Measurements from ENCODE around the gene TCEAL9. TPM values are rescaled to one million over a fixed set of nuclear protein-coding genes. Genes with fewer than 3 reads are reported as not detected.

The TCEAL9 gene
- total and polyA plus RNA-seq, 2 of the 4 experiments (the other 2 are of a cell fraction), result 20.3 to 111 TPM

DNA sequence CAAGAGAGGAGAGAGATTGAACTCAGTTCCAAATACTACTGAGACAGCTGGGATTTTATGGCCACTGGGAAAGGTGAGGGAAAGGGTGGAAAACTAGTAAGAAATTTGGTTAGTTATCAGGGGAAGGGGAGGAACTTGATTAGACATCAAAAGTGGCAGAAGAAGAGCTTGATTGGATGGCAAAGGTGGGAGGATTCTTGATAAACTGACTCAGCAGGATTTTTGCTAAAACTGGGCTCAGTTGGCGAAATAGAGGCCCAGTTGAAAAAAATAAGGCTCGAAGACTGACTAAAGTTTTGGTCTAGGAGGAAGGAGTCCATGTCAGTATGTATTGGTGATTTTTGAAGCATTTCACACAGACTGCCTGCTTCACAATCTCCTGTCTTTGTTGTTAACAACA is 30.0 kb downstream of the TCEAL9 start:
- H3K9ac ChIP-seq (ENCODE audit: low read depth, low read length), result no peak overlapping the region
- H3K4me1 ChIP-seq (ENCODE audit: control insufficient read depth, insufficient read depth, low read length), result peaks cover 3% of the 10 kb centered on the region; the same call in 1 of the 2 replicates
- dilution Hi-C loops (cut with HindIII; ENCODE audit: low sequenced_read_pairs, unreplicated experiment) (no loop called here), in situ Hi-C loops (cut with MboI; ENCODE audit: low sequenced_read_pairs) (no loop called here), intact Hi-C loops (cut with micrococcal nuclease) (no loop called here)
- ChIA-PET POLR2A (ENCODE audit: unreplicated experiment) (interaction anchor here (0.6 kb wide), 1 partner anchor 170 kb away, joined by 3 read pairs; no protein-coding TSS in a partner anchor), CTCF (interaction anchor here (1.5 kb wide), 1 partner anchor 78 kb away, joined by 4 read pairs; no protein-coding TSS in a partner anchor)
- no peak overlapping the region for H3K14ac ChIP-seq (replicated peaks; ENCODE audit: low read depth, low read length)
- no peak overlapping the region for H2BK5ac ChIP-seq (ENCODE audit: low read depth, low read length, poor library complexity, severe bottlenecking)
- no peak for DNase-seq
- TF ChIP-seq CEBPB (IDR thresholded peaks at IDR 0.05; ENCODE audit: low read depth, low read length) (no peak), CHD1 (IDR thresholded peaks at IDR 0.05; ENCODE audit: low read depth, low read length) (no peak)
- H2AK9ac ChIP-seq (replicated peaks; ENCODE audit: low read depth, low read length, poor library complexity), result no peak overlapping the region
- no peaks in the 10 kb centered on the region for H3K36me3 ChIP-seq (ENCODE audit: control insufficient read depth, insufficient read depth, low read length)
- no peak overlapping the region for H2BK120ac ChIP-seq (ENCODE audit: low read depth, low read length)
- H4K91ac ChIP-seq (ENCODE audit: insufficient read depth, low read depth, low read length), result no peak overlapping the region
- H3K27ac ChIP-seq (ENCODE audit: insufficient read depth, low read length), result no peak overlapping the region
- no peaks in the 10 kb centered on the region for H3K9me3 ChIP-seq (ENCODE audit: control insufficient read depth, insufficient read depth, low read length)
- no peak overlapping the region for H2AK5ac ChIP-seq (ENCODE audit: low read depth, low read length)
- no peak overlapping the region for H3K4me3 ChIP-seq (ENCODE audit: insufficient read depth, low read depth, low read length)
- WGBS, 2 experiments (ENCODE audit: extremely low coverage in 2 of 2, insufficient read length in 1 of 2), result no CpG with 5 or more reads among the region's 2 CpGs
- no peak overlapping the region for H4K8ac ChIP-seq (ENCODE audit: low read depth in 2 of 2, low read length in 2 of 2)
- H3K9me1 ChIP-seq (ENCODE audit: insufficient read depth, low read length), result no peaks in the 10 kb centered on the region
- H3K27me3 ChIP-seq (ENCODE audit: control insufficient read depth, insufficient read depth, low read length), result no peaks in the 10 kb centered on the region; the same call in 1 of the 2 replicates
- H2BK15ac ChIP-seq (ENCODE audit: low read depth, low read length), result no peak overlapping the region
- no peak overlapping the region for H3K4me2 ChIP-seq (ENCODE audit: low read depth, low read length)
- no peak overlapping the region for H4K5ac ChIP-seq (ENCODE audit: low read depth, low read length)
- H2BK20ac ChIP-seq (ENCODE audit: low read depth, low read length), result no peak overlapping the region
- no peak for ATAC-seq (ENCODE audit: low read depth)
- no peak overlapping the region for H3K56ac ChIP-seq (ENCODE audit: extremely low read depth, insufficient read depth, low read length)
- no peak overlapping the region for H3K23ac ChIP-seq (ENCODE audit: low read depth, low read length)
- H4K20me1 ChIP-seq (ENCODE audit: insufficient read depth, low read length), result no peaks in the 10 kb centered on the region
- no peaks in the 10 kb centered on the region for H3K79me1 ChIP-seq (ENCODE audit: low read depth in 1 of 2, low read length in 2 of 2)
- H3K18ac ChIP-seq (ENCODE audit: low read depth, low read length), result no peak overlapping the region
- no TSS peak for BruUV-seq (replicated peaks)
- no peak overlapping the region for H2AFZ ChIP-seq (replicated peaks; ENCODE audit: low read length, poor library complexity)
- H3K4ac ChIP-seq (ENCODE audit: low read depth, low read length), result no peak overlapping the region

Measured in IMR-90 (cell line).